Measurements from ENCODE around the gene PIK3R1.
A peak's percentile ranks its signal among the peaks of the same experiment; 100 is the strongest.

PIK3R1 gene

GRCh38 chr5:68215208-68215897, at the start of gene PIK3R1:
TSS of gene PIK3R1 (plus strand) at chr5:68215756. CDS start at chr5:68226676, 10,920 bp downstream.
- DNase-seq (ENCODE audit: low read depth, low spot score), result peak; percentile 89

- DNase-seq (ENCODE audit: low read depth, low spot score), result no peak
Measured at GRCh38 chr5:68167195-68167651, 48.3 kb upstream of the PIK3R1 start.

GRCh38 chr5:68169903-68170302, 45.7 kb upstream of the PIK3R1 start:
- no peak for DNase-seq (ENCODE audit: low read depth, low spot score)

GRCh38 chr5:68170826-68171558, 44.6 kb upstream of the PIK3R1 start:
- DNase-seq (ENCODE audit: low read depth, low spot score), result no peak

- no peak for DNase-seq (ENCODE audit: low read depth, low spot score)
Measured at GRCh38 chr5:68172314-68172713, 43.2 kb upstream of the PIK3R1 start.

- no peak for DNase-seq (ENCODE audit: low read depth, low spot score)
Measured at GRCh38 chr5:68173007-68173406, 42.5 kb upstream of the PIK3R1 start.

GRCh38 chr5:68176253-68176652, 39.3 kb upstream of the PIK3R1 start:
- DNase-seq (ENCODE audit: low read depth, low spot score), result no peak

GRCh38 chr5:68176802-68177479, 38.6 kb upstream of the PIK3R1 start:
- no peak for DNase-seq (ENCODE audit: low read depth, low spot score)

- DNase-seq (ENCODE audit: low read depth, low spot score), result no peak
Measured at GRCh38 chr5:68177676-68178075, 37.9 kb upstream of the PIK3R1 start.

GRCh38 chr5:68178579-68178978, 37.0 kb upstream of the PIK3R1 start:
- no peak for DNase-seq (ENCODE audit: low read depth, low spot score)

- no peak for DNase-seq (ENCODE audit: low read depth, low spot score)
Measured at GRCh38 chr5:68180121-68181038, 35.2 kb upstream of the PIK3R1 start.

- DNase-seq (ENCODE audit: low read depth, low spot score), result no peak
Measured at GRCh38 chr5:68181039-68181599, 34.4 kb upstream of the PIK3R1 start.

- no peak for DNase-seq (ENCODE audit: low read depth, low spot score)
Measured at GRCh38 chr5:68182094-68182493, 33.5 kb upstream of the PIK3R1 start.

GRCh38 chr5:68182534-68182933, 33.0 kb upstream of the PIK3R1 start:
- no peak for DNase-seq (ENCODE audit: low read depth, low spot score)

- DNase-seq (ENCODE audit: low read depth, low spot score), result no peak
Measured at GRCh38 chr5:68187268-68188055, 28.1 kb upstream of the PIK3R1 start.

- DNase-seq (ENCODE audit: low read depth, low spot score), result no peak
Measured at GRCh38 chr5:68189171-68189570, 26.4 kb upstream of the PIK3R1 start.

GRCh38 chr5:68189613-68190012, 25.9 kb upstream of the PIK3R1 start:
- DNase-seq (ENCODE audit: low read depth, low spot score), result no peak

- DNase-seq (ENCODE audit: low read depth, low spot score), result no peak
Measured at GRCh38 chr5:68190619-68191018, 24.9 kb upstream of the PIK3R1 start.

- no peak for DNase-seq (ENCODE audit: low read depth, low spot score)
Measured at GRCh38 chr5:68191083-68191791, 24.3 kb upstream of the PIK3R1 start.

- DNase-seq (ENCODE audit: low read depth, low spot score), result no peak
Measured at GRCh38 chr5:68192679-68193060, 22.9 kb upstream of the PIK3R1 start.

Measured in smooth muscle cell of the brain vasculature (primary cell).